HepG2 (cell line): ENCODE results near the gene GNRH2. TPM values are rescaled to one million over a fixed set of nuclear protein-coding genes. Genes with fewer than 3 reads are reported as not detected.

Experiments used
- ARID2 ChIP-seq: sonication (generic); formaldehyde crosslinking; IDR thresholded peaks from 2 replicates; pipeline ENCODE4 v1.8.1; 2022; ENCODE audit warnings: mild to moderate bottlenecking, missing genetic modification reagents, borderline replicate concordance
- ETV5 ChIP-seq: IDR thresholded peaks from 2 replicates; pipeline ENCODE4 v1.6.1; 2018; ENCODE audit warnings: missing biosample characterization, missing genetic modification reagents, inconsistent platforms, borderline replicate concordance
- ETV6 ChIP-seq: sonication (generic); formaldehyde crosslinking; conservative IDR thresholded peaks from 2 replicates; pipeline ENCODE4 v1.4.0; 2020; ENCODE audit warnings: missing genetic modification reagents
- GABPA ChIP-seq, 2 experiments: IDR thresholded peaks; 2 replicates each; pipeline ENCODE4 v1.6.1; 2011 to 2016; ENCODE audit warnings: low read depth in 2 of 2, low read length in 1 of 2, missing biosample characterization in 1 of 2, missing genetic modification characterization in 1 of 2
- IKZF4 ChIP-seq: sonication (generic); formaldehyde crosslinking; IDR thresholded peaks from 2 replicates; pipeline ENCODE4 v1.5.1; 2020; ENCODE audit warnings: borderline replicate concordance, mild to moderate bottlenecking, low read depth, missing genetic modification reagents; ENCODE audit errors: not compliant biosample characterization
- PHF8 ChIP-seq: sonication (generic); formaldehyde crosslinking; IDR thresholded peaks from 2 replicates; pipeline ENCODE4 v1.5.0; 2020; ENCODE audit warnings: missing genetic modification reagents
- RARA ChIP-seq: IDR thresholded peaks from 2 replicates; pipeline ENCODE4 v1.6.1; 2016; ENCODE audit warnings: missing genetic modification reagents, missing compliant biosample characterization
- RFXANK ChIP-seq: IDR thresholded peaks from 2 replicates; pipeline ENCODE4 v1.6.1; 2016
- SIN3A ChIP-seq: IDR thresholded peaks from 2 replicates; pipeline ENCODE4 v1.6.1; 2011; ENCODE audit warnings: low read depth, mild to moderate bottlenecking, control low read depth, low read length, borderline replicate concordance
- SOX5 ChIP-seq: IDR thresholded peaks from 2 replicates; pipeline ENCODE4 v1.6.1; 2016; ENCODE audit warnings: borderline replicate concordance
- SRSF4 ChIP-seq: fragments of 200-400 bp; formaldehyde crosslinking; IDR thresholded peaks from one replicate; pipeline ENCODE4 v1.6.1; 2018; ENCODE audit warnings: mild to moderate bottlenecking, low read depth, low read length, moderate library complexity; ENCODE audit not compliant: poor library complexity, severe bottlenecking
- STAG1 ChIP-seq: sonication (generic); formaldehyde crosslinking; IDR thresholded peaks from 2 replicates; pipeline ENCODE4 v1.4.0; 2020; ENCODE audit warnings: missing genetic modification reagents
- ZFP36L2 ChIP-seq: sonication (generic); formaldehyde crosslinking; IDR thresholded peaks from 2 replicates; pipeline ENCODE4 v1.4.0; 2020; ENCODE audit warnings: missing genetic modification reagents
- ZFX ChIP-seq: sonication (generic); formaldehyde crosslinking; IDR thresholded peaks from 2 replicates; pipeline ENCODE4 v1.4.0; 2020; ENCODE audit warnings: mild to moderate bottlenecking, low read depth, missing genetic modification reagents, moderate library complexity
- ZMAT3 ChIP-seq: sonication (generic); formaldehyde crosslinking; conservative IDR thresholded peaks from 2 replicates; pipeline ENCODE4 v1.7.0; 2021; ENCODE audit warnings: missing genetic modification reagents
- ZMYM3 ChIP-seq: sonication (generic); formaldehyde crosslinking; IDR thresholded peaks from 2 replicates; pipeline ENCODE4 v1.5.1; 2020; ENCODE audit warnings: mild to moderate bottlenecking, missing genetic modification reagents
- ZNF224 ChIP-seq: sonication (generic); formaldehyde crosslinking; IDR thresholded peaks from 2 replicates; pipeline ENCODE4 v1.5.0; 2020; ENCODE audit warnings: mild to moderate bottlenecking, missing genetic modification reagents
- ZNF607 ChIP-seq: sonication (generic); formaldehyde crosslinking; IDR thresholded peaks from 2 replicates; pipeline ENCODE4 v1.5.1; 2020; ENCODE audit warnings: missing genetic modification reagents, mild to moderate bottlenecking, borderline replicate concordance
- ZNF776 ChIP-seq: sonication (generic); formaldehyde crosslinking; IDR thresholded peaks from 2 replicates; pipeline ENCODE4 v1.4.0; 2020; ENCODE audit warnings: mild to moderate bottlenecking, missing genetic modification reagents
- ZNF841 ChIP-seq: sonication (generic); formaldehyde crosslinking; IDR thresholded peaks from 2 replicates; pipeline ENCODE4 v1.8.1; 2023; ENCODE audit warnings: missing genetic modification reagents, borderline replicate concordance
- ZZZ3 ChIP-seq: sonication (generic); formaldehyde crosslinking; IDR thresholded peaks from 2 replicates; pipeline ENCODE4 v1.4.0; 2020; ENCODE audit warnings: missing genetic modification reagents, mild to moderate bottlenecking, borderline replicate concordance
- polyA plus RNA-seq, 8 experiments: library from polyadenylated mRNA; depleted of rRNA in 3 of 8; stranded (reverse) in 7 of 8; unstranded in 1 of 8; fragments of >200 nt; fragmentation: Illumina TruSeq in 4 of 8; extraction: Trizol in 4 of 8; gene quantifications; 2 replicates each; pipeline versions ENCODE4 v1.2.1 to v1.2.3, GENCODE V29; 2011 to 2016; ENCODE audit warnings: low read depth in 4 of 8, missing spikeins in 1 of 8, mixed read lengths in 1 of 8; ENCODE audit not compliant: insufficient read depth in 1 of 8
- total RNA-seq, 5 experiments: library from RNA; depleted of rRNA; stranded (reverse); fragments of >200 nt; fragmentation: Illumina TruSeq; extraction: Trizol; gene quantifications; 2 replicates each; pipeline ENCODE4 v1.2.3, GENCODE V29; 2016; ENCODE audit warnings: low read depth in 1 of 5
- TF ChIP-seq, protein P1 (sequence below): sonication (generic); formaldehyde crosslinking; IDR thresholded peaks from 2 replicates; pipeline ENCODE4 v1.4.0; 2020; ENCODE audit warnings: missing genetic modification reagents
- TF ChIP-seq, protein P2 (sequence below): sonication (generic); formaldehyde crosslinking; IDR thresholded peaks from 2 replicates; pipeline ENCODE4 v1.5.0; 2020; ENCODE audit warnings: mild to moderate bottlenecking, missing genetic modification reagents, borderline replicate concordance
- TF ChIP-seq, protein P3 (sequence below): sonication (generic); formaldehyde crosslinking; IDR thresholded peaks from 2 replicates; pipeline ENCODE4 v1.4.0; 2020; ENCODE audit warnings: mild to moderate bottlenecking, missing genetic modification reagents

GNRH2 gene
- total and polyA plus RNA-seq, 2 of the 13 experiments (the other 11 are each of a cell fraction or from before 2014, with no cell fraction given) = 0.28 TPM; not detected in 1

DNA sequence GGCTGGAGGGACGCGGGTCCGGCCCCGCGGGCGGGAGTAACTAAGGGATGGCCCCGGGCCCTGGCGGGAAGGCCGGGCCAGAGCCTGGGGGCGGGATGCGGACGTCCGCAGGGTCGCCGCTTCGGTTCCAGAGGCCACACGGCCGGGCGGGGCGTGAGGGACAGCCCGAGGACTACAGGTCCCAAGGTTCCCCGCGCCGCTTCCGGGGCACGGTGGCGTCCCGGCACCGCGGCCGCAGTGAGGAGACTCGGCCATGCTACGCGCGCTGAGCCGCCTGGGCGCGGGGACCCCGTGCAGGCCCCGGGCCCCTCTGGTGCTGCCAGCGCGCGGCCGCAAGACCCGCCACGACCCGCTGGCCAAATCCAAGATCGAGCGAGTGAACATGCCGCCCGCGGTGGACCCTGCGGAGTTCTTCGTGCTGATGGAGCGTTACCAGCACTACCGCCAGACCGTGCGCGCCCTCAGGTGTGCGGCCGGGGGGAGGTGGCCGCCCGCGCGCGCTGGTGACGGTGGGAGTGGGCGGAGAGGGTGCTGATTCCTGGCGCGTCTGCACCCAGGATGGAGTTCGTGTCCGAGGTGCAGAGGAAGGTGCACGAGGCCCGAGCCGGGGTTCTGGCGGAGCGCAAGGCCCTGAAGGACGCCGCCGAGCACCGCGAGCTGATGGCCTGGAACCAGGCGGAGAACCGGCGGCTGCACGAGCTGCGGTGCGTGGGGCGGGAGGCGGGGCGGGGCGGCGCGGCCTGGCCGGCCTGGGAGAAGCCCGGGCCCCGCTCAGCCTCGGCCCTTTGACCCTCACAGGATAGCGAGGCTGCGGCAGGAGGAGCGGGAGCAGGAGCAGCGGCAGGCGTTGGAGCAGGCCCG lies 2.6 kb downstream of the GNRH2 start, which contains the start of gene MRPS26 (continued):
- peak; percentile 99 for TF ChIP-seq IKZF4 (CRISPR knock-in tag)
- peak; percentile 45; the same call in 1 of the 2 replicates for TF ChIP-seq RFXANK (CRISPR knock-in tag)
- TF ChIP-seq SOX5 (CRISPR knock-in tag) = peak; percentile 58
- peak; percentile 96 for TF ChIP-seq ETV6 (CRISPR knock-in tag)
- peak; percentile 92; the same call in 1 of the 2 replicates for TF ChIP-seq ZNF776
- TF ChIP-seq ZZZ3 (CRISPR knock-in tag) = no peak
- TF ChIP-seq, protein P1, sequence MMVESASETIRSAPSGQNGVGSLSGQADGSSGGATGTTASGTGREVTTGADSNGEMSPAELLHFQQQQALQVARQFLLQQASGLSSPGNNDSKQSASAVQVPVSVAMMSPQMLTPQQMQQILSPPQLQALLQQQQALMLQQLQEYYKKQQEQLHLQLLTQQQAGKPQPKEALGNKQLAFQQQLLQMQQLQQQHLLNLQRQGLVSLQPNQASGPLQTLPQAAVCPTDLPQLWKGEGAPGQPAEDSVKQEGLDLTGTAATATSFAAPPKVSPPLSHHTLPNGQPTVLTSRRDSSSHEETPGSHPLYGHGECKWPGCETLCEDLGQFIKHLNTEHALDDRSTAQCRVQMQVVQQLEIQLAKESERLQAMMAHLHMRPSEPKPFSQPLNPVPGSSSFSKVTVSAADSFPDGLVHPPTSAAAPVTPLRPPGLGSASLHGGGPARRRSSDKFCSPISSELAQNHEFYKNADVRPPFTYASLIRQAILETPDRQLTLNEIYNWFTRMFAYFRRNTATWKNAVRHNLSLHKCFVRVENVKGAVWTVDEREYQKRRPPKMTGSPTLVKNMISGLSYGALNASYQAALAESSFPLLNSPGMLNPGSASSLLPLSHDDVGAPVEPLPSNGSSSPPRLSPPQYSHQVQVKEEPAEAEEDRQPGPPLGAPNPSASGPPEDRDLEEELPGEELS (CRISPR knock-in tag) = peak; percentile 27; the same call in 1 of the 2 replicates
- peak; percentile 56 for TF ChIP-seq RARA
- peak; percentile 93 for TF ChIP-seq ETV5 (CRISPR knock-in tag)
- TF ChIP-seq PHF8 = peak; percentile 99
- peak; percentile 77 for TF ChIP-seq ZNF841 (CRISPR knock-in tag)
- TF ChIP-seq, protein P2, sequence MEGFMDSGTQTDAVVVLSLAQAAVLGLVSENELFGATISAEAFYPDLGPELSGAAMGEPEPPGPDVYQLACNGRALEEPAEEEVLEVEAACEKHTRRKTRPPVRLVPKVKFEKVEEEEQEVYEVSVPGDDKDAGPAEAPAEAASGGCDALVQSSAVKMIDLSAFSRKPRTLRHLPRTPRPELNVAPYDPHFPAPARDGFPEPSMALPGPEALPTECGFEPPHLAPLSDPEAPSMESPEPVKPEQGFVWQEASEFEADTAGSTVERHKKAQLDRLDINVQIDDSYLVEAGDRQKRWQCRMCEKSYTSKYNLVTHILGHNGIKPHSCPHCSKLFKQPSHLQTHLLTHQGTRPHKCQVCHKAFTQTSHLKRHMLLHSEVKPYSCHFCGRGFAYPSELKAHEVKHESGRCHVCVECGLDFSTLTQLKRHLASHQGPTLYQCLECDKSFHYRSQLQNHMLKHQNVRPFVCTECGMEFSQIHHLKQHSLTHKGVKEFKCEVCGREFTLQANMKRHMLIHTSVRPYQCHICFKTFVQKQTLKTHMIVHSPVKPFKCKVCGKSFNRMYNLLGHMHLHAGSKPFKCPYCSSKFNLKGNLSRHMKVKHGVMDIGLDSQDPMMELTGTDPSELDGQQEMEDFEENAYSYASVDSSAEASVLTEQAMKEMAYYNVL = peak; percentile 63
- peak; percentile 12 for TF ChIP-seq STAG1 (CRISPR knock-in tag)
- peak; percentile 87 for TF ChIP-seq SIN3A
- TF ChIP-seq ZNF607 = peak; percentile 97; the same call in 1 of the 2 replicates
- TF ChIP-seq ZFX (CRISPR knock-in tag) = peak; percentile 100
- 0 out of 2 replicates have a peak, but pooled peaks have one; percentile 26 for TF ChIP-seq ZFP36L2 (CRISPR knock-in tag)
- peak; percentile 72 for TF ChIP-seq ZNF224 (CRISPR knock-in tag)
- peak; percentile 86 for TF ChIP-seq GABPA (IDR thresholded peaks at IDR 0.05; ENCODE audit: low read depth, low read length)
- TF ChIP-seq GABPA (CRISPR knock-in tag; IDR thresholded peaks at IDR 0.05; ENCODE audit: low read depth) = peak; percentile 88
- no peak for TF ChIP-seq ZMYM3 (CRISPR knock-in tag)
- 0 out of 2 replicates have a peak, but pooled peaks have one; percentile 91 for TF ChIP-seq ARID2 (CRISPR knock-in tag)
- TF ChIP-seq SRSF4 = peak; percentile 70
- TF ChIP-seq ZMAT3 (CRISPR knock-in tag) = peak; percentile 95
- TF ChIP-seq, protein P3, sequence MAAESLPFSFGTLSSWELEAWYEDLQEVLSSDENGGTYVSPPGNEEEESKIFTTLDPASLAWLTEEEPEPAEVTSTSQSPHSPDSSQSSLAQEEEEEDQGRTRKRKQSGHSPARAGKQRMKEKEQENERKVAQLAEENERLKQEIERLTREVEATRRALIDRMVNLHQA = no peak; the same call in 1 of the 2 replicates
